Effector memory CD8-positive, alpha-beta T cell (primary cell): ENCODE data around the gene HK2.

ENCODE experiments used
- ATAC-seq: fragments of 150-1000 bp; cut with Tn5 transposase; replicated peaks from 2 replicates; pipeline ENCODE4 v1.10.0; 2021; ENCODE audit warnings: mild to moderate bottlenecking, moderate library complexity
- DNase-seq, 3 experiments: peaks; one replicate each; pipeline ENCODE4 v3.0.0; 2021
- H3K27ac Mint-ChIP-seq, 2 donors: one replicate each; pipeline ENCODE4 v1.8.0; 2022; ENCODE audit warnings: mild to moderate bottlenecking in 2 of 2, mixed read lengths in 2 of 2, moderate library complexity in 2 of 2
- H3K27me3 Mint-ChIP-seq, 2 donors: one replicate each; pipeline ENCODE4 v1.8.0; 2022; ENCODE audit warnings: mixed read lengths in 2 of 2
- H3K36me3 Mint-ChIP-seq: one replicate; pipeline ENCODE4 v1.8.0; 2022; ENCODE audit warnings: mild to moderate bottlenecking, moderate library complexity, mixed read lengths; ENCODE audit not compliant: insufficient read depth
- H3K4me1 Mint-ChIP-seq, 2 donors: one replicate each; pipeline ENCODE4 v1.8.0; 2022; ENCODE audit warnings: low read depth in 2 of 2, mixed read lengths in 2 of 2
- H3K4me3 Mint-ChIP-seq, 2 donors: one replicate each; pipeline ENCODE4 v1.8.0; 2022; ENCODE audit warnings: mild to moderate bottlenecking in 2 of 2, mixed read lengths in 2 of 2, moderate library complexity in 2 of 2
- H3K9me3 Mint-ChIP-seq, 2 donors: one replicate each; pipeline ENCODE4 v1.8.0; 2022; ENCODE audit warnings: mixed read lengths in 2 of 2

The HK2 gene

DNA sequence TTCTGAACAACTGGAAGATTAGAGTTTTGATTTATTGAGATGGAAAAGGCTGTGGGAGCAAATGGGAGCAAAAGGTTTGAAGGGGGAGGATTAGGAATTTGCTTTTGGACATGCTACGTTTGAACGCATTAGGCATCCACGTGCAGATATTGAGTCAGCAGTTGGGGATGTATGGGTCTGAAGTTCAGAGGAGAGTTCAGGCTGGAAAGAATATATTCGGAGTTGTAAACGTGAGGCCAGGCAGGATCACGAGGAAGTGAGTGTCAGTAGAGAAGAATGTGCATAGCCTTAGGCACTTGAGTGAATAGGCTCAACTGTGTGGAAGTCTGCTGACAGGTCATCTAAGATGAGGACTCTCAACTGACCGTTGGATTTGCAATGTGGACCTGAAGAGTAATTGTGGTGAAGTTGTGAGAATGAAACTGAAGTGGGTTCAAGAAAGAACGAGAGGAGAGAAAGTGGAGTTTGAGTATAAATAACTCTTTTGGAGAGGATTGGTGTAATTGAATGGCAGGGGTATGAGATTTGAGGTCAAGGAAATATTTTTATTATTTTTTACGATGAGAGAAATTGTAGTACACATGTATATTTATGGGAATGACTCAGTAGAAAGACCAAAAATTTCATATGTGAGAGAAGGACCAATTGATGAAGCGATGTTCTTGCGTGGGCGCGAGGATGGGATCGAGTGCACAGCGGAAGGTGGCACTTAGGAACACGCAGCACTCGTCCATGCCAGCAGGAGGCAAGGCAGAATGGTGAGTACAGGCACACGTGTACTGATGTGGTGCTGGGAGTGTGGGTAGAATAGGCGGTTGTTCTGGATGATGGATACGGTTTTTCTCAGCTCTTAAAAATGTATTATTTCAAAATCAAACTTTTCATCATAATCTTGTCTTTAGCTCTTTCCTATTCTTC lies 84.0 kb downstream of the HK2 start:
- no peaks in the 10 kb centered on the region for H3K36me3 Mint-ChIP-seq
- H3K27ac Mint-ChIP-seq: no peak overlapping the region
- H3K4me3 Mint-ChIP-seq: no peak overlapping the region
- DNase-seq (no peak), ATAC-seq (no peak)
- H3K9me3 Mint-ChIP-seq: no peaks in the 10 kb centered on the region
- H3K27me3 Mint-ChIP-seq: peaks cover 41 to 63% of the 10 kb centered on the region in 2 donors
- peaks cover 11 to 19% of the 10 kb centered on the region in 2 donors for H3K4me1 Mint-ChIP-seq

DNA sequence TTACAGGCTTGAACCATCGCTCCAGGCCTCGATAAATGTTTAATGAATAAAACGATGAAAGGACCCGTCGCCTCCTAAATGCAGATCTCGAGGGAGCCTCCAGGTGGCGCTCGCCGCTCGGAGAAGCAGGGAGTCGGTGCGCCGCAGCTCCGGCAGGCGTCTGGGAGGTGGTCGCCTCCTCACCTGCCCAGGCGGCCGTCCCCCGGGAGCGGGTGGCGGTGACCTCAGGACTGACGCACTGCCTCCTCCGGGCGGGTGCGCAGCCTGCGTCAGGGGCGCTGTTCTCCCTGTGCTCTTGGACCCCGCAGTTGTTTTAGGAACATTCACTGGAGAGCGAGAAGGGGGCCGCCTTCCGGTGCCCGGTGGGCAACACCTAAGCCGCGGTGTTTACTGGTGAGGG lies 85.9 kb downstream of the HK2 start:
- peaks cover 11 to 19% of the 10 kb centered on the region in 2 donors for H3K4me1 Mint-ChIP-seq
- H3K4me3 Mint-ChIP-seq: peak overlapping the region; percentile 24 to 29
- peaks cover 24 to 44% of the 10 kb centered on the region in 2 donors for H3K27me3 Mint-ChIP-seq
- ATAC-seq (peak; percentile 82), DNase-seq (peak; percentile 60 to 66 (median 65))
- H3K27ac Mint-ChIP-seq: no peak overlapping the region
- H3K36me3 Mint-ChIP-seq: no peaks in the 10 kb centered on the region
- no peaks in the 10 kb centered on the region for H3K9me3 Mint-ChIP-seq

- Mint-ChIP-seq H3K36me3 (peaks cover 2% of the 10 kb centered on the region), H3K4me3 (no peak overlapping the region), H3K4me1 (peaks cover 5 to 9% of the 10 kb centered on the region in 2 donors), H3K9me3 (no peaks in the 10 kb centered on the region), H3K27me3 (peaks cover 19 to 33% of the 10 kb centered on the region in 2 donors), H3K27ac (peak overlapping the region in 1 of 2 donors; percentile 1)
- ATAC-seq (no peak), DNase-seq (no peak)
Measured at GRCh38 chr2:74921236-74921736, 87.4 kb downstream of the HK2 start.

GRCh38 chr2:74922592-74923227 lies 88.8 kb downstream of the HK2 start:
- Mint-ChIP-seq H3K4me3 (no peak overlapping the region), H3K4me1 (peaks cover 4 to 6% of the 10 kb centered on the region in 2 donors), H3K9me3 (no peaks in the 10 kb centered on the region), H3K27ac (peak overlapping the region in 1 of 2 donors; percentile 26), H3K36me3 (peaks cover 2% of the 10 kb centered on the region), H3K27me3 (peaks cover 12 to 19% of the 10 kb centered on the region in 2 donors)
- ATAC-seq (no peak), DNase-seq (no peak)

DNA sequence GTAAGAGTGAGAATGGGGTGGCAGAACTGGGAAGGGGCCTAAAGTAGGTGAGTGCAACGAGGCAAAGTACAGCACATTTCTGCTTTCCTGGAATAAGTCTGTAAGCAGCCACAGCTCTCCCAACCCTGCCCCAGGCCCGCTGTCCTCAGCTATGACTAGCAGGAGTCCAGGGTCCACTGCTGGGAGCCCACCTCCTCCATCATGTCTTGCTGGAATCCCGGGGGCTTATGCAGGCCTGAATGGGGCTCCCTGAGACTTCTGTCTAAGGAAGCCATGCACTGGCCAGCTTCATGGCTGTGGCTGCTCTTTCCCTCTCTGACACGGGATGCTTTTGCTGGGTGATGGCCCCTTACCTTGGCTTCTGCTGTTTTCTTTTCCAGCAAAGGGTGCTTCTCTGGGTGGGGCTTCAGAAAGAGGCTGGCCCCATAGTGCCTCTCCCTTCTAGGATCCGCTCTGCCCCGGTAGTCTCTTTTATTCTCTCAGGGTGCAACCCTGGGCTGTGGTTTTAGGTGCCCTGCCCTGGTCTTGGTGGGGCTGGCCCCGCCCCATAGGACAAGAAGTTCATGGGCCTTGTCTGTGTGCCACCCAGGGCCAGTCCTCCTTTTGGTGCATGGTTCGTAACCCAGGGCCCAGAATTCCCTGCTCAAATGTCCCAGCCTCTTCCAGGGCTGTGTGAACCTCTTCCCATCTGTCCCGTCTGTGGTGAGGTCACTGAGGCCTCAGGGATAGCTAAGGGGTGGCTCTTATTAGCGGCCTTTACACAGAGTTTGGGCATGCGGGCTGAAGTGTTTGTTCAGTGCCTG lies 90.7 kb downstream of the HK2 start:
- H3K4me3 Mint-ChIP-seq: no peak overlapping the region
- peak overlapping the region; percentile 25 to 33 for H3K27ac Mint-ChIP-seq
- no peak for DNase-seq
- H3K27me3 Mint-ChIP-seq: peaks cover 0 to 1% of the 10 kb centered on the region in 2 donors
- peaks cover under 1 to 5% of the 10 kb centered on the region in 2 donors for H3K4me1 Mint-ChIP-seq
- no peaks in the 10 kb centered on the region for H3K9me3 Mint-ChIP-seq
- no peak for ATAC-seq
- peaks cover 2% of the 10 kb centered on the region for H3K36me3 Mint-ChIP-seq

- DNase-seq (no peak), ATAC-seq (no peak)
- H3K36me3 Mint-ChIP-seq: peaks cover 2% of the 10 kb centered on the region
- peaks cover 0 to 4% of the 10 kb centered on the region in 2 donors for H3K4me1 Mint-ChIP-seq
- H3K4me3 Mint-ChIP-seq: no peak overlapping the region
- peak overlapping the region in 1 of 2 donors; percentile 25 for H3K27ac Mint-ChIP-seq
- no peaks in the 10 kb centered on the region for H3K9me3 Mint-ChIP-seq
- no peaks in the 10 kb centered on the region for H3K27me3 Mint-ChIP-seq
Measured at GRCh38 chr2:74925361-74925786, 91.4 kb downstream of the HK2 start.

DNA sequence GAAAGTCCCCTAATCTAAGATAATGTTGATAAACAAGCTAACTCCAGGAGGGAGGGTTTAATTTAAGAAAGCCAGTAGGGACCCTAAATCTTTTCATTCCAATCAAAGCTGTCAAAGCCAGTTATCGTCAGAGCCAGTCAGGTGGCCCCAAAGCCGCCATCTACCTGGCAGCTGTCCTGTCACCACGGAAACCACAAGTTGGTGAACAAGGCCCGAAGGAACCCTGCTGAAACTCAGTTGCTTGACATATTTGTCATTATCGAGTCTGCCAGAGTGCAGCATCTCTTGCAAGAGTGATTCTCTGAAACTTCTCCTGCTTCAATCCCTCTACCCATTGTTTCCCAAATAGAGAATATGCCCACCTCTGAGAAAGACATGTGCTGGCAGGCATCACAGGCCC lies 93.7 kb downstream of the HK2 start:
- Mint-ChIP-seq H3K4me1 (peaks cover 0 to 7% of the 10 kb centered on the region in 2 donors), H3K4me3 (no peak overlapping the region), H3K27ac (peak overlapping the region; percentile 2 to 3), H3K9me3 (no peaks in the 10 kb centered on the region), H3K27me3 (no peaks in the 10 kb centered on the region), H3K36me3 (peaks cover 2% of the 10 kb centered on the region)
- DNase-seq: no peak
- ATAC-seq: no peak

- Mint-ChIP-seq H3K4me3 (no peak overlapping the region), H3K27ac (no peak overlapping the region)
Measured at GRCh38 chr2:74930811-74931486, 97.0 kb downstream of the HK2 start.

DNA sequence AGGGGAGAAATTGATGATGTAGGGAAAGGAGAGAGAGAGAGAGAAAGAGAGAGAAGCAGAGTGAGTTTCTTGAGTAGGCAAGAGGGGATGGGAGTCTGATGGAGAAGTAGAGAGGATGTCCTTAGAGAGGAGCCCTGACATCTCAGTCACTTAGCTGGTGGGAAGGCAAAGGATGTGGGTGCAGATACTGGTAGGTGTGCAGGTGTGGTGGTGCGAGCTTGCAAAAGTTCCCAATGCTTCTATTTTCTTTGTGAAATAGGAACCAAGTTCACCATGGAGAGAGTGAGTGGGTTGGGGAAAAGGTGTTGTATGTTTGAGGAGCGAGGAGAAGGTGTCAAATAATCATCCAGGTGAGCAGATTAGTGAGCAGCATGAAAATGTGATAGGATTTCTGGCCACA lies 98.0 kb downstream of the HK2 start:
- no peaks in the 10 kb centered on the region for H3K36me3 Mint-ChIP-seq
- peaks cover 0 to 5% of the 10 kb centered on the region in 2 donors for H3K4me1 Mint-ChIP-seq
- no peak overlapping the region for H3K4me3 Mint-ChIP-seq
- DNase-seq (no peak), ATAC-seq (no peak)
- H3K9me3 Mint-ChIP-seq: no peaks in the 10 kb centered on the region
- no peaks in the 10 kb centered on the region for H3K27me3 Mint-ChIP-seq
- no peak overlapping the region for H3K27ac Mint-ChIP-seq

More at GRCh38 chr2:74930811-74931486, 97.0 kb downstream of the HK2 start:
- no peak for DNase-seq
- peaks cover 0 to 5% of the 10 kb centered on the region in 2 donors for H3K4me1 Mint-ChIP-seq
- H3K9me3 Mint-ChIP-seq: no peaks in the 10 kb centered on the region
- H3K36me3 Mint-ChIP-seq: no peaks in the 10 kb centered on the region
- no peak for ATAC-seq
- H3K27me3 Mint-ChIP-seq: no peaks in the 10 kb centered on the region

DNA sequence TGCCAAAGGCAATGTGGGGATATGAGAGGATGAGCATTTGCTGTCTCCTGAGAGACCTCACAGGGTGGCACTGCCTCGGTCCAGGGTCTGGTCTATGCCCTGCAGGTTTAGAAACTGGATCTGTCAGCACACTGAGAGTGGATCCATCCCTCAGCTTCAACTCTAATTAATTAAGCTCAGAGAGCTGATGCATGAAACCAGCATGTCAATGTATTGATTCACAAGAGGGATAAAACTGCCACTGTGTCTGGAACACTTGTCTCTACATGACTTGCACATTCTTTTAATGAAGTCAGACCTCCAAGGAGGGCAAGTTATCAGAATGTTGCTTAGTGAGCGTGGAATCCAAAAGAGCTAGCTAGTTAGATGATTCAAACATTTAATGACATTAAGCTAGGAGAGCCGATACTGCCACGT lies 102.1 kb downstream of the HK2 start:
- H3K4me1 Mint-ChIP-seq: peaks cover 0 to 2% of the 10 kb centered on the region in 2 donors
- DNase-seq (no peak), ATAC-seq (no peak)
- H3K27ac Mint-ChIP-seq: no peak overlapping the region
- no peak overlapping the region for H3K4me3 Mint-ChIP-seq
- no peaks in the 10 kb centered on the region for H3K36me3 Mint-ChIP-seq
- H3K27me3 Mint-ChIP-seq: peaks cover 0 to 6% of the 10 kb centered on the region in 2 donors
- no peaks in the 10 kb centered on the region for H3K9me3 Mint-ChIP-seq

- no peak for DNase-seq
- Mint-ChIP-seq H3K27ac (no peak overlapping the region), H3K4me3 (no peak overlapping the region), H3K36me3 (no peaks in the 10 kb centered on the region), H3K4me1 (peaks cover 0 to 2% of the 10 kb centered on the region in 2 donors), H3K27me3 (peaks cover 0 to 6% of the 10 kb centered on the region in 2 donors), H3K9me3 (no peaks in the 10 kb centered on the region)
- ATAC-seq: no peak
Measured at GRCh38 chr2:74937221-74937880, 103.4 kb downstream of the HK2 start.

GRCh38 chr2:74938264-74938663 lies 104.3 kb downstream of the HK2 start:
- no peak for DNase-seq
- Mint-ChIP-seq H3K4me1 (peaks cover 0 to 2% of the 10 kb centered on the region in 2 donors), H3K27ac (no peak overlapping the region), H3K9me3 (no peaks in the 10 kb centered on the region), H3K36me3 (no peaks in the 10 kb centered on the region), H3K4me3 (no peak overlapping the region), H3K27me3 (peaks cover 0 to 6% of the 10 kb centered on the region in 2 donors)
- no peak for ATAC-seq
